ENCODE data around the gene RELN. TPM values are rescaled to one million over a fixed set of nuclear protein-coding genes. Genes with fewer than 3 reads are reported as not detected.

RELN gene
- total RNA-seq, 4 donors from 2014 or later = 1.0 to 3.5 (median 1.3) TPM

- DNase-seq (ENCODE audit: low spot score in 2 of 2) = no peak
- H3K4me3 ChIP-seq (ENCODE audit: low read depth, poor library complexity, severe bottlenecking) = no peak overlapping the region
- intact Hi-C loops (cut with DNase I; ENCODE audit: low total_unique reads) = no loop called here
- no peak for TF ChIP-seq CTCF (IDR thresholded peaks at IDR 0.05)
- TF ChIP-seq POLR2A (IDR thresholded peaks at IDR 0.05) = no peak
- WGBS, 2 donors = 34 to 37% methylated on average over 4 of the region's 4 CpGs
Observed at GRCh38 chr7:103990991-103991390, 1.5 kb upstream of the RELN start.

- peak overlapping the region; percentile 33 for H3K4me3 ChIP-seq (ENCODE audit: low read depth, poor library complexity, severe bottlenecking)
- DNase-seq (ENCODE audit: low spot score in 2 of 2) = no peak
- TF ChIP-seq POLR2A (IDR thresholded peaks at IDR 0.05) (no peak), CTCF (IDR thresholded peaks at IDR 0.05) (no peak)
- WGBS, 2 donors = 1 to 2% methylated on average over 41 to 46 of the region's 80 CpGs
- intact Hi-C loops (cut with DNase I; ENCODE audit: low total_unique reads) = no loop called here
Observed at GRCh38 chr7:103989785-103990767, 618 bp upstream of the RELN start.

- intact Hi-C loops (cut with DNase I; ENCODE audit: low total_unique reads) = no loop called here
Observed at GRCh38 chr7:103988468-103989199, 824 bp downstream of the RELN start.

GRCh38 chr7:103987451-103987850 lies 2.0 kb downstream of the RELN start:
- no peak for DNase-seq (ENCODE audit: low spot score in 2 of 2)
- no peak overlapping the region for H3K4me3 ChIP-seq (ENCODE audit: low read depth, poor library complexity, severe bottlenecking)
- TF ChIP-seq POLR2A (IDR thresholded peaks at IDR 0.05) (no peak), CTCF (IDR thresholded peaks at IDR 0.05) (no peak)
- WGBS, 2 donors = 59 to 67% methylated on average over 7 of the region's 7 CpGs
- intact Hi-C loops (cut with DNase I; ENCODE audit: low total_unique reads) = no loop called here

More at GRCh38 chr7:103988468-103989199, 824 bp downstream of the RELN start:
- TF ChIP-seq POLR2A (IDR thresholded peaks at IDR 0.05) = no peak
- WGBS, 2 donors = 3 to 4% methylated on average over 37 of the region's 37 CpGs
- H3K4me3 ChIP-seq (ENCODE audit: low read depth, poor library complexity, severe bottlenecking) = peak overlapping the region; percentile 10
- no peak for DNase-seq (ENCODE audit: low spot score in 2 of 2)

GRCh38 chr7:103985565-103986126 lies 3.8 kb downstream of the RELN start:
- H3K4me3 ChIP-seq (ENCODE audit: low read depth, poor library complexity, severe bottlenecking) = no peak overlapping the region
- intact Hi-C loops (cut with DNase I; ENCODE audit: low total_unique reads) = no loop called here
- TF ChIP-seq CTCF (IDR thresholded peaks at IDR 0.05) (no peak), POLR2A (IDR thresholded peaks at IDR 0.05) (no peak)
- DNase-seq (ENCODE audit: low spot score in 2 of 2) = no peak
- WGBS, 2 donors = 72 to 86% methylated on average over 6 of the region's 6 CpGs

GRCh38 chr7:103984050-103984449 lies 5.4 kb downstream of the RELN start:
- WGBS, 2 donors = 86 to 98% methylated on average over 1 of the region's 1 CpG
- no peak for TF ChIP-seq POLR2A (IDR thresholded peaks at IDR 0.05)
- TF ChIP-seq CTCF (IDR thresholded peaks at IDR 0.05) = no peak
- no peak for DNase-seq (ENCODE audit: low spot score in 2 of 2)

More at GRCh38 chr7:103984050-103984449, 5.4 kb downstream of the RELN start:
- intact Hi-C loops (cut with DNase I; ENCODE audit: low total_unique reads) = no loop called here
- no peak overlapping the region for H3K4me3 ChIP-seq (ENCODE audit: low read depth, poor library complexity, severe bottlenecking)

Measured in lower leg skin (tissue), 4 donors.